ENCODE results near the gene HRH1. TPM values are rescaled to one million over a fixed set of nuclear protein-coding genes. Genes with fewer than 3 reads are reported as not detected.

HRH1 gene
- total RNA-seq, 2 donors from 2014 or later, result 17.7 to 48.3 TPM

DNA sequence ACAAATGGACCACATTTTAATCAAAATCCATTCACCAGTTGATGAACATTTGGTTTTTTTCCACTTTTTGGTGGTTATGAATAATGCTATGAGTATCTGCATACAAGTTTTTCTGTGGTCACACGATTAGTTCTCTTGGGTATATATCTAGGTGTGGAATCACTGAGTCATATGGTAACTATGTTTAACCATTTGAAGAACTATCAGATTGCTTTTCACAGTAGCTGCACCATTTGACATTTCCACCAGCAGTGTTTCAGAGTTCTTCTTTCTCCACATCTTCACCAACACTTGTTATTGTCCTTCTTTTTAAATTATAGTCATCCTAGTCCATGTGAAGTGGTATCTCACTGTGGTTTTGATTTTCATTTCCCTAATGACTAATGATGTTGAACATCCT lies 84.6 kb downstream of the HRH1 start:
- ATAC-seq (ENCODE audit: insufficient number of reproducible peaks, low FRiP score, low read depth) (no peak), DNase-seq (ENCODE audit: low spot score) (no peak)
- H3K27me3 ChIP-seq (replicated peaks; ENCODE audit: insufficient read depth), result no peaks in the 10 kb centered on the region
- no peaks in the 10 kb centered on the region for H3K9me3 ChIP-seq
- H3K4me3 ChIP-seq, result no peak overlapping the region
- TF ChIP-seq, protein P1, sequence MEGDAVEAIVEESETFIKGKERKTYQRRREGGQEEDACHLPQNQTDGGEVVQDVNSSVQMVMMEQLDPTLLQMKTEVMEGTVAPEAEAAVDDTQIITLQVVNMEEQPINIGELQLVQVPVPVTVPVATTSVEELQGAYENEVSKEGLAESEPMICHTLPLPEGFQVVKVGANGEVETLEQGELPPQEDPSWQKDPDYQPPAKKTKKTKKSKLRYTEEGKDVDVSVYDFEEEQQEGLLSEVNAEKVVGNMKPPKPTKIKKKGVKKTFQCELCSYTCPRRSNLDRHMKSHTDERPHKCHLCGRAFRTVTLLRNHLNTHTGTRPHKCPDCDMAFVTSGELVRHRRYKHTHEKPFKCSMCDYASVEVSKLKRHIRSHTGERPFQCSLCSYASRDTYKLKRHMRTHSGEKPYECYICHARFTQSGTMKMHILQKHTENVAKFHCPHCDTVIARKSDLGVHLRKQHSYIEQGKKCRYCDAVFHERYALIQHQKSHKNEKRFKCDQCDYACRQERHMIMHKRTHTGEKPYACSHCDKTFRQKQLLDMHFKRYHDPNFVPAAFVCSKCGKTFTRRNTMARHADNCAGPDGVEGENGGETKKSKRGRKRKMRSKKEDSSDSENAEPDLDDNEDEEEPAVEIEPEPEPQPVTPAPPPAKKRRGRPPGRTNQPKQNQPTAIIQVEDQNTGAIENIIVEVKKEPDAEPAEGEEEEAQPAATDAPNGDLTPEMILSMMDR (IDR thresholded peaks at IDR 0.05), result no peak
- H3K27ac ChIP-seq, result no peak overlapping the region
- H3K36me3 ChIP-seq, result peaks cover 3% of the 10 kb centered on the region
- peaks cover 0 to 5% of the 10 kb centered on the region in 2 donors for H3K4me1 ChIP-seq (ENCODE audit: control insufficient read depth in 1 of 2, low read depth in 2 of 2)

DNA sequence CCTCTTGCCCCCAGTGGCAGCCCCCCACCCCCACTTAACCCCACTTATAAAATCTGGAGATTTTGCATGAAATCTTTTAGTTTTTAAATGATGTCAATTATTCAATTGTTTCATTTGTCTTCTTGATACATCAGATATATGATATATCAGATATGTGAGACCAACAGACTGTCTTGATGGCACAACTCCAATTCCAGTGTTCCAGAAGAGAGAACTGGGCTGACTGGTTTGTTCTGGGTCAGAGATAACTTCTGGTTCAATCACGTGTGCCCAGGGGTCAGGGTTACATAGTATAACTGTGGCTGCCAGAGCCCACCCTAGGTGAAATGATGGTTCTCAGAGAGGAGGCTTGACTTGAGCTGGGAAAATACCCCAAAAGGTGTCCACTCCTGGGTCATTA lies 85.5 kb downstream of the HRH1 start:
- H3K4me3 ChIP-seq, result no peak overlapping the region
- H3K36me3 ChIP-seq, result peaks cover 3% of the 10 kb centered on the region
- no peaks in the 10 kb centered on the region for H3K9me3 ChIP-seq
- H3K27me3 ChIP-seq (replicated peaks; ENCODE audit: insufficient read depth), result no peaks in the 10 kb centered on the region
- TF ChIP-seq, protein P1 (IDR thresholded peaks at IDR 0.05), result no peak
- ATAC-seq (ENCODE audit: insufficient number of reproducible peaks, low FRiP score, low read depth) (no peak), DNase-seq (ENCODE audit: low spot score) (no peak)
- H3K4me1 ChIP-seq (ENCODE audit: control insufficient read depth in 1 of 2, low read depth in 2 of 2), result peaks cover 0 to 5% of the 10 kb centered on the region in 2 donors
- H3K27ac ChIP-seq, result no peak overlapping the region

GRCh38 chr3:11240496-11240895 lies 86.2 kb downstream of the HRH1 start:
- ATAC-seq (ENCODE audit: insufficient number of reproducible peaks, low FRiP score, low read depth), result no peak

GRCh38 chr3:11244121-11244677 lies 89.9 kb downstream of the HRH1 start:
- no peak overlapping the region for H3K4me3 ChIP-seq
- no peak for DNase-seq (ENCODE audit: low spot score)
- no peaks in the 10 kb centered on the region for H3K27me3 ChIP-seq (replicated peaks; ENCODE audit: insufficient read depth)
- no peaks in the 10 kb centered on the region for H3K36me3 ChIP-seq
- no peaks in the 10 kb centered on the region for H3K9me3 ChIP-seq
- no peak overlapping the region for H3K27ac ChIP-seq
- H3K4me1 ChIP-seq (ENCODE audit: control insufficient read depth in 1 of 2, low read depth in 2 of 2), result peaks cover 0 to 10% of the 10 kb centered on the region in 2 donors
- TF ChIP-seq, protein P1 (IDR thresholded peaks at IDR 0.05), result no peak
- ATAC-seq (ENCODE audit: insufficient number of reproducible peaks, low FRiP score, low read depth), result no peak

More at GRCh38 chr3:11240496-11240895, 86.2 kb downstream of the HRH1 start:
- TF ChIP-seq, protein P1 (IDR thresholded peaks at IDR 0.05), result no peak
- Histone ChIP-seq H3K9me3 (no peaks in the 10 kb centered on the region), H3K4me3 (no peak overlapping the region), H3K36me3 (no peaks in the 10 kb centered on the region), H3K27ac (no peak overlapping the region), H3K4me1 (ENCODE audit: control insufficient read depth in 1 of 2, low read depth in 2 of 2) (peaks cover 0 to 5% of the 10 kb centered on the region in 2 donors), H3K27me3 (replicated peaks; ENCODE audit: insufficient read depth) (no peaks in the 10 kb centered on the region)
- no peak for DNase-seq (ENCODE audit: low spot score)

DNA sequence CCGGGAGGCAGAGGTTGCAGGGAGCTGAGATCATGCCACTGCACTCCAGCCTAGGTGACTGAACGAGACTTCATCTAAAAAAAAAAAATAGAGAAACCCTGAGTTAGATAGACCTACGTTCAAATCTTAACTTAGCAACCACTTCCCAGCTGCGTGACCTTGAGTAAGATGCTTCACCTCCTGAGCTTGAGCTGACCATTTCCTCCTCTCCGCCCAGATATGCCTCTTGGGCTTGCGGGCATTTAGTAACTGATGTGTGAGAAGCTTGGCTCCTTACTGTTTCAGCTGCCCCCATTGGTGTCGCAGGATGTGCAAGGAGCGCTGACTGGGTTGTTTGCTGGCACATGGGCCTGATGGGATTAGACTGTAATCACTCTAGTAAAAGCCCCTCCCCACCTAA lies 91.0 kb downstream of the HRH1 start:
- Histone ChIP-seq H3K27ac (no peak overlapping the region), H3K27me3 (replicated peaks; ENCODE audit: insufficient read depth) (no peaks in the 10 kb centered on the region), H3K4me3 (no peak overlapping the region), H3K9me3 (no peaks in the 10 kb centered on the region), H3K4me1 (ENCODE audit: control insufficient read depth in 1 of 2, low read depth in 2 of 2) (peaks cover 0 to 10% of the 10 kb centered on the region in 2 donors), H3K36me3 (no peaks in the 10 kb centered on the region)
- ATAC-seq (ENCODE audit: insufficient number of reproducible peaks, low FRiP score, low read depth) (no peak), DNase-seq (ENCODE audit: low spot score) (no peak)
- TF ChIP-seq, protein P1 (IDR thresholded peaks at IDR 0.05), result no peak

All from thoracic aorta (tissue), 2 donors.